OCI-LY7 (cell line): ENCODE measurements around the gene MRPL44. TPM values are rescaled to one million over a fixed set of nuclear protein-coding genes. Genes with fewer than 3 reads are reported as not detected.

Experiments
- BruUV-seq: library from RNA; stranded (reverse); fragments of 400-500 nt; replicated peaks from 2 replicates; lab custom pipeline; 2021; lab: Mats Ljungman, UMichigan
- CTCF ChIA-PET: fragments of 300-600 bp; sonication (Branson Sonifier 250); formaldehyde crosslinking; loops from one replicate; lab custom pipeline; 2022; ENCODE audit warnings: antibody characterized with exemption; ENCODE audit not compliant: unreplicated experiment; lab: Charles Lee
- POLR2A ChIA-PET: fragments of 300-600 bp; sonication (Branson Sonifier 250); formaldehyde crosslinking; loops from one replicate; lab custom pipeline; 2022; ENCODE audit warnings: antibody characterized with exemption; lab: Charles Lee
- DNase-seq: peaks from one replicate; pipeline ENCODE4 v3.0.0-alpha.2; 2015; ENCODE audit warnings: low spot score
- H2AFZ ChIP-seq: fragments of 200-600 bp; sonication (generic), shearing (Covaris generic); 2 replicates; pipeline ENCODE4 v1.6.1; 2014; ENCODE audit warnings: mild to moderate bottlenecking, antibody characterized with exemption, low read length, moderate library complexity
- H3K27ac ChIP-seq: fragments of 200-600 bp; sonication (generic); 2 replicates; pipeline ENCODE4 v1.5.1; 2014; ENCODE audit warnings: mixed run types, low read depth, mild to moderate bottlenecking, moderate library complexity, low read length, inconsistent platforms; ENCODE audit not compliant: poor library complexity, severe bottlenecking
- H3K36me3 ChIP-seq: fragments of 200-600 bp; sonication (generic); 2 replicates; pipeline ENCODE4 v1.6.1; 2014; ENCODE audit warnings: mild to moderate bottlenecking, antibody characterized with exemption, low read length, moderate library complexity, mixed read lengths; ENCODE audit not compliant: insufficient read depth
- H3K4me1 ChIP-seq: fragments of 200-600 bp; sonication (generic); 2 replicates; pipeline ENCODE4 v1.5.1; 2014; ENCODE audit warnings: mild to moderate bottlenecking, low read length; ENCODE audit not compliant: insufficient read depth, poor library complexity, severe bottlenecking
- H3K4me2 ChIP-seq: fragments of 200-600 bp; sonication (generic); 2 replicates; pipeline ENCODE4 v1.6.1; 2014; ENCODE audit warnings: mild to moderate bottlenecking, low read length
- H3K4me3 ChIP-seq: fragments of 200-600 bp; sonication (generic); 2 replicates; pipeline ENCODE4 v1.5.1; 2014; ENCODE audit warnings: mild to moderate bottlenecking, low read depth, low read length; ENCODE audit not compliant: poor library complexity, severe bottlenecking
- H3K79me2 ChIP-seq: fragments of 200-600 bp; sonication (generic); 2 replicates; pipeline ENCODE4 v1.6.1; 2016; ENCODE audit warnings: low read depth, mild to moderate bottlenecking, low read length, moderate library complexity, mixed read lengths; ENCODE audit not compliant: insufficient read depth
- H3K9me2 ChIP-seq: fragments of 200-600 bp; sonication (generic); 2 replicates; pipeline ENCODE4 v1.6.1; 2016; ENCODE audit warnings: mild to moderate bottlenecking, low read length, mixed read lengths; ENCODE audit not compliant: insufficient read depth
- H3K9me3 ChIP-seq: fragments of 200-600 bp; sonication (generic); 2 replicates; pipeline ENCODE4 v1.6.1; 2014; ENCODE audit warnings: mild to moderate bottlenecking, mixed run types, low read length, mixed read lengths
- H4K20me1 ChIP-seq: fragments of 200-600 bp; sonication (generic); 2 replicates; pipeline ENCODE4 v1.6.1; 2014; ENCODE audit warnings: mild to moderate bottlenecking, antibody characterized with exemption, low read length, moderate library complexity, mixed read lengths; ENCODE audit not compliant: insufficient read depth
- CTCF ChIP-seq: fragments of 200-600 bp; sonication (generic); conservative IDR thresholded peaks from 2 replicates; pipeline ENCODE4 v1.5.1; 2014; ENCODE audit warnings: mild to moderate bottlenecking, antibody characterized with exemption, low read length, moderate library complexity, mixed read lengths
- EZH2phosphoT487 ChIP-seq: fragments of 200-600 bp; sonication (generic); IDR thresholded peaks from 2 replicates; pipeline ENCODE4 v1.6.1; 2018; ENCODE audit warnings: low read depth, borderline replicate concordance, mild to moderate bottlenecking, mixed run types, antibody characterized with exemption, low read length, moderate library complexity, mixed read lengths
- intact Hi-C: fragments of 100-400 bp; cut with micrococcal nuclease; formaldehyde crosslinking; loops from one replicate; pipeline ENCODE4 v1.10.0; 2022; ENCODE audit not compliant: unreplicated experiment
- total RNA-seq, 2 experiments: library from RNA; depleted of rRNA in 1 of 2; stranded (reverse); fragments of >200 nt in 1 of 2; shearing (Covaris generic) in 1 of 2; gene quantifications; 2 replicates each; pipeline ENCODE4 v1.2.3, GENCODE V29; 2014 to 2022

Gene MRPL44
- total RNA-seq, 2 experiments from 2014 or later: 36.2 to 38.6 TPM

GRCh38 chr2:223944703-223945531, 12.3 kb upstream of the MRPL44 start, which contains the start of gene WDFY1:
TSS of gene WDFY1 (minus strand) at chr2:223945335. CDS start at chr2:223945284, 51 bp downstream.
- TF ChIP-seq CTCF: no peak
- TF ChIP-seq EZH2phosphoT487: no peak
- ChIA-PET CTCF (interaction anchor here (1.3 kb wide), 1 partner anchor 50 kb away, joined by 4 read pairs; no protein-coding TSS in a partner anchor), POLR2A (interaction anchor here (0.6 to 1.8 kb wide), 6 partner anchors 10 to 760 kb away, joined by 3 to 9 read pairs (median 3); no protein-coding TSS in a partner anchor)
- DNase-seq: peak; percentile 89
- peaks cover 7% of the 10 kb centered on the region; the same call in 1 of the 2 replicates for H3K79me2 ChIP-seq
- intact Hi-C loops: loop anchor here (2.0 kb wide), 2 partner anchors 50 to 108 kb away; partner anchors contain the start of gene AP1S3
- H3K36me3 ChIP-seq: no peaks in the 10 kb centered on the region; the same call in 1 of the 2 replicates
- BruUV-seq: no TSS peak
- no peaks in the 10 kb centered on the region for H3K9me3 ChIP-seq
- H3K4me3 ChIP-seq: peak within 1 kb of the TSS; percentile 84
- no peaks in the 10 kb centered on the region for H4K20me1 ChIP-seq
- H3K4me2 ChIP-seq: peak within 1 kb of the TSS; percentile 90
- H2AFZ ChIP-seq: peak within 1 kb of the TSS; percentile 93
- H3K27ac ChIP-seq: no peak within 1 kb of the TSS
- no peaks in the 10 kb centered on the region for H3K9me2 ChIP-seq
- peaks cover 28% of the 10 kb centered on the region for H3K4me1 ChIP-seq

- H3K27ac ChIP-seq: no peak overlapping the region
- H3K79me2 ChIP-seq: peaks cover 7% of the 10 kb centered on the region; the same call in 1 of the 2 replicates
- H3K9me3 ChIP-seq: no peaks in the 10 kb centered on the region
- TF ChIP-seq EZH2phosphoT487 (no peak), CTCF (no peak)
- peaks cover 37% of the 10 kb centered on the region for H3K4me1 ChIP-seq
- DNase-seq: no peak
- peak overlapping the region; percentile 84 for H3K4me3 ChIP-seq
- no TSS peak for BruUV-seq
- H2AFZ ChIP-seq: peak overlapping the region; percentile 93
- peak overlapping the region; percentile 90 for H3K4me2 ChIP-seq
- intact Hi-C loops: loop anchor here (2.0 kb wide), 2 partner anchors 51 to 109 kb away; partner anchors contain the start of gene AP1S3
- no peaks in the 10 kb centered on the region for H4K20me1 ChIP-seq
- CTCF ChIA-PET: interaction anchor here (1.3 kb wide), 1 partner anchor 51 kb away, joined by 4 read pairs; no protein-coding TSS in a partner anchor
- H3K36me3 ChIP-seq: no peaks in the 10 kb centered on the region; the same call in 1 of the 2 replicates
- H3K9me2 ChIP-seq: no peaks in the 10 kb centered on the region
- POLR2A ChIA-PET: interaction anchor here (0.6 to 1.8 kb wide), 5 partner anchors 9 to 759 kb away, joined by 3 to 9 read pairs (median 3); no protein-coding TSS in a partner anchor
These were observed 11.5 kb upstream of the MRPL44 start for GRCh38 chr2:223945755-223946154.
